Measurements from ENCODE around the gene ITGA1. TPM values are rescaled to one million over a fixed set of nuclear protein-coding genes. Genes with fewer than 3 reads are reported as not detected.

ITGA1 gene
- polyA plus RNA-seq, 1 donor (not counting 4 experiments of a cell fraction or from before 2014, with no cell fraction given): 1.4 TPM

DNA sequence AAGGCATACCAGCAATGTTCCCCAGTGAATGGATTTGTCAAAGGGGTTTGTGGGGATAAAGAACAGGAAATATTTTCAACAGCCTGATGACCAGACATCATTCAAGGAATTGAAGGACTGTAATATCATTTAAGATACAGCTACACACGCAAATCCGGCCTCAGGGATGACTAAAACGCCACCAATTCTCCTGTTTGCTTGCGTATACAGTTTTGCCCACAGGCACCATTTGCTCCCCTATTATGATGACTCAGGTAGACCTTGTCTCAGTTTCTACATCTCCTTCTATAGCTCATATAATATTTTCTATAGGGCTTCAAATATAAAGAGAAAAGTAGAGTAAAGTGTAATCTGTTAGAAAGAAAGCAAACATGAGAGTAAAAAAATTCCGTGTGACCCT lies 29.7 kb upstream of the ITGA1 start:
- no peak overlapping the region for H3K27ac ChIP-seq (ENCODE audit: control insufficient read depth, insufficient read depth, low read length)
- H3K36me3 ChIP-seq (ENCODE audit: control insufficient read depth in 2 of 2, extremely low read depth in 1 of 2, insufficient read depth in 2 of 2, low read length in 2 of 2): no peaks in the 10 kb centered on the region
- H3K9me1 ChIP-seq (ENCODE audit: control insufficient read depth, extremely low read depth, insufficient read depth, low read length): no peaks in the 10 kb centered on the region
- DNase-seq (ENCODE audit: low read depth, low spot score) (no peak), FAIRE-seq (no peak)
- no peak overlapping the region for H3K4me3 ChIP-seq (ENCODE audit: control insufficient read depth in 2 of 3, extremely low read depth in 1 of 3, insufficient read depth in 2 of 3, low read depth in 1 of 3, low read length in 3 of 3)
- no peak overlapping the region for H3K4me2 ChIP-seq (ENCODE audit: control insufficient read depth, extremely low read depth, insufficient read depth, low read depth, low read length)
- no peaks in the 10 kb centered on the region for H3K79me2 ChIP-seq (ENCODE audit: control insufficient read depth, insufficient read depth, low read length)
- no peaks in the 10 kb centered on the region for H3K27me3 ChIP-seq (ENCODE audit: control insufficient read depth, extremely low read depth, insufficient read depth, low read length)
- H3K9ac ChIP-seq (ENCODE audit: control insufficient read depth, extremely low read depth, insufficient read depth, low read length): no peak overlapping the region
- no peak overlapping the region for H2AFZ ChIP-seq (ENCODE audit: control insufficient read depth, low read length)
- dilution Hi-C loops (cut with MboI; ENCODE audit: extremely low pct_ligation_motif_present, low sequenced_read_pairs): no loop called here
- H4K20me1 ChIP-seq (ENCODE audit: control insufficient read depth, extremely low read depth, insufficient read depth, low read length): no peaks in the 10 kb centered on the region
- H3K4me1 ChIP-seq (ENCODE audit: control insufficient read depth, extremely low read depth, insufficient read depth, low read length): no peaks in the 10 kb centered on the region
- H3K9me3 ChIP-seq (ENCODE audit: control insufficient read depth, low read depth, low read length): no peaks in the 10 kb centered on the region
- TF ChIP-seq EZH2 (IDR thresholded peaks at IDR 0.05; ENCODE audit: low read length): no peak
- no peak for TF ChIP-seq CTCF (optimal IDR thresholded peaks at IDR 0.05 in 1 of 3, IDR thresholded peaks at IDR 0.05 in 1 of 3, conservative IDR thresholded peaks at IDR 0.05 in 1 of 3; ENCODE audit: extremely low read depth in 1 of 3, insufficient read depth in 2 of 3, low read length in 3 of 3)

DNA sequence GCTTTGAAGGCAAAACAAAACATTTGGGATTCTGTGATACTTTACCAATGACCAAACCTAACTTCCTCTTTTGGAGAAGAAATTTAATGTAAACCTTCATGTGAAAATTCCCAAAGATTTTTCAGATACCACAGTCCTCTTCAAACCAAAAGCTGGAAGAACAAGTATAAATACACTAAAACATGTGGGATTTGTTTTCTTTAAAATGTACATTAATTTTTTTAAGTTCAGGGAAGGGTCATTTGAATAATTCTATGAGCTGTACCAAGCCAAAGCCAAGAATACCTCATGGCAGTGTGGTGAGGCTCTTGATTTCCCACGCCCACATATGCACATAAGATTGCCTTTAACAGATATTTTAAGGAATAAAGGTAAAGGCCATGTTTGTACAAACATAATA lies 28.4 kb upstream of the ITGA1 start:
- no peak overlapping the region for H3K4me3 ChIP-seq (ENCODE audit: control insufficient read depth in 2 of 3, extremely low read depth in 1 of 3, insufficient read depth in 2 of 3, low read depth in 1 of 3, low read length in 3 of 3)
- no peaks in the 10 kb centered on the region for H3K27me3 ChIP-seq (ENCODE audit: control insufficient read depth, extremely low read depth, insufficient read depth, low read length)
- TF ChIP-seq CTCF (optimal IDR thresholded peaks at IDR 0.05 in 1 of 3, IDR thresholded peaks at IDR 0.05 in 1 of 3, conservative IDR thresholded peaks at IDR 0.05 in 1 of 3; ENCODE audit: extremely low read depth in 1 of 3, insufficient read depth in 2 of 3, low read length in 3 of 3) (no peak), EZH2 (IDR thresholded peaks at IDR 0.05; ENCODE audit: low read length) (no peak)
- H3K27ac ChIP-seq (ENCODE audit: control insufficient read depth, insufficient read depth, low read length): no peak overlapping the region
- H2AFZ ChIP-seq (ENCODE audit: control insufficient read depth, low read length): no peak overlapping the region
- no peaks in the 10 kb centered on the region for H3K9me3 ChIP-seq (ENCODE audit: control insufficient read depth, low read depth, low read length)
- no peak overlapping the region for H3K4me2 ChIP-seq (ENCODE audit: control insufficient read depth, extremely low read depth, insufficient read depth, low read depth, low read length)
- H3K9ac ChIP-seq (ENCODE audit: control insufficient read depth, extremely low read depth, insufficient read depth, low read length): no peak overlapping the region
- H3K36me3 ChIP-seq (ENCODE audit: control insufficient read depth in 2 of 2, extremely low read depth in 1 of 2, insufficient read depth in 2 of 2, low read length in 2 of 2): no peaks in the 10 kb centered on the region
- DNase-seq (ENCODE audit: low read depth, low spot score): no peak
- H3K79me2 ChIP-seq (ENCODE audit: control insufficient read depth, insufficient read depth, low read length): no peaks in the 10 kb centered on the region
- no peaks in the 10 kb centered on the region for H4K20me1 ChIP-seq (ENCODE audit: control insufficient read depth, extremely low read depth, insufficient read depth, low read length)
- dilution Hi-C loops (cut with MboI; ENCODE audit: extremely low pct_ligation_motif_present, low sequenced_read_pairs): no loop called here
- FAIRE-seq: no peak
- H3K4me1 ChIP-seq (ENCODE audit: control insufficient read depth, extremely low read depth, insufficient read depth, low read length): no peaks in the 10 kb centered on the region
- H3K9me1 ChIP-seq (ENCODE audit: control insufficient read depth, extremely low read depth, insufficient read depth, low read length): no peaks in the 10 kb centered on the region
